ENCODE results near the gene MFSD11.
"Not testable (repeated sequence)": the region's sequence is repeated elsewhere in the genome, so short reads cannot be mapped to it uniquely, and the experiment has no call there.

MFSD11 gene

GRCh38 chr17:76808326-76808725 is 70.4 kb downstream of the MFSD11 start:
- DNase-seq: no peak

DNA sequence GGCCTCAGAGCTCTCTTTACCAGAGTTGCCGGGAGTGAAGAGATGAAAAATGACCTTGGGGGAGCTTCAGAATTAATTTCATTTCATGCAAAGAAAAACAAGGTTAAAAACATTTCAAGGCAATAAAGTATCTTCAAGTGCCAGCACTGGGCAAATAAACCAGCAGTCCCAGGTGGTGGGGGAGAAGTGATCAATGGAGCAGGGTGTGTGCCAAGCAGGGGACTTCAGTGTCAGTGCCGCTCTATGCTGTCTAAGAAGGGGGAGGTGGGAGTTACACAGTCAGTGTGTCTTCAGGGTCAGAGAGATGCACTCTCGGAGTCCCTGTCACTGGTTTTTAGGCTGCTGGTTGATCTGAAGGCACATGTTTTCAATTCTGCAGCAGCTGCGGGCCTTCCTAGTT is 73.0 kb downstream of the MFSD11 start:
- DNase-seq: no peak

- DNase-seq: no peak
Observed at GRCh38 chr17:76811834-76812233, 73.9 kb downstream of the MFSD11 start.

- DNase-seq: no peak
Observed at GRCh38 chr17:76812263-76812662, 74.3 kb downstream of the MFSD11 start.

DNA sequence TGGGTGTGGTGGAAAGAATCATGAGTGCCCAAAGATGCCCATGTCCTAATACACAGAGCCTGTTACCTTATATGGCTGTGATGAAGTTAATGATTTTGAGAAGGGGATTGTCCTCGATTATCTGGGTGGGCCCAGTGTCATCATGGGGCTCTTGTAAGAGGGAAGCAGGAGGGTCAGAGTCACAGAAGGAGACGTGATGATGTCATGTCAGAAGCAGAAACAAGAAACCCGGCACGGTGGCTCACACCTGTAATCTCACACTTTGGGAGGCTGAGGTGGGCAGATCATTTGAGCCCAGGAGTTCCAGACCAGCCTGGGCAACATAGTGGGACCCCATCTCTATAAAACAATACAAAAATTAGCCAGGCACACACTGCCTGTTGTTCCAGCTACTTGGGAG is 75.0 kb downstream of the MFSD11 start:
- no peak for DNase-seq

DNA sequence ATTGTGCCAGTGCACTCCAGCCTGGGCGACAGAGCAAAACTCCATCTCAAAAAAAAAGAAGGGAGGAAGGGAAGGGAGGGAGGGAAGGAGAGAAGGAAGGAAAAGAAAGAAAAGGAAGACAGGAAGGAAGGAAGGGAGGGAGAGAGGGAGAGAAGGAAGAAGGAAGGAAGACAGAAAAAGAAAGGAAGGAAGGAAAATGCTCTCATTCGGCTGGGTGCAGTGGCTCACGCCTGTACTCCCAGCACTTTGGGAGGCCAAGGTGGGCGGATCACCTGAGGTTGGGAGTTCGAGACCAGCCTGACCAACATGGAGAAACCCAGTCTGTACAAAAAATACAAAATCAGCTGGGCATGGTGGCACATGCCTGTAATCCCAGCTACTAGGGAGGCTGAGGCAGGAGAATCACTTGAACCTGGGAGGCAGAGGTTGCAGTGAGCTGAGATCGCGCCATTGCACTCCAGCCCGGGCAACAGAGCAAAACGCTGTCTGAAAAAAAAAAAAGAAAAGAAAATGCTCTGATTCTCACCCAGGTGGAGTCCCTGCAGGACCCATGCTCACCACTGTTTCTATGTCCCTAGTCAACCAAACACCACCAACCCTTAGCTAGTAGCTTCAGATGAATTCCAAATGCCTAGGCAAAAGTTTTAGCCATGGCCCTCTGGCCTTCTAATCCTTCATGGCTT is 78.1 kb downstream of the MFSD11 start:
- not testable (repeated sequence) for DNase-seq

DNA sequence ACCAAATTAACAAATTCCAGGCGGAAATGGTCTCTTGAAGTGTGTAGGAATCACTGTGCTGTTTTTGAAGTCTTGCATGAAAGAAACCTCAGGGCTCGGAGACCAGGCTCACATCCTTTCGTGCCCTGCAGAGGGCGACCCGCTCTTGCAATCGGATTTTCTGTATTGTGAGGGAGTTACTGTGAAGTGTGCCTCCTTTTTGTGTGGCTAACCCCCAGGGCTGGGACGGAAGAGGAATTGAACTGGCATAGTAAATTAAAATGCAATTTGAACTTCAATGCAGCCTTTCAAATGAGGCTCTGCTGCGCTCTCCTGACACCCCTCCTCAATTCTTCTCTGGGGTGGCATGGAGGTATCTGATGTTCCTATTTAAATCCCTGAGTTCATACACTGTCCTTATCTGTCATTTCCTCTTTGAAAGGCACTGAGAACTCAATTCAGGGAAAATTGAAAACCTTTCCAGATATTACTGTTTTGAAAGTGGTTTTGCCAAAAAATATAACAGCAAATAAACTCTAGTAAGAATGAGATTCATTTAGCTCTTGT is 78.7 kb downstream of the MFSD11 start:
- peak; percentile 23 for DNase-seq

DNA sequence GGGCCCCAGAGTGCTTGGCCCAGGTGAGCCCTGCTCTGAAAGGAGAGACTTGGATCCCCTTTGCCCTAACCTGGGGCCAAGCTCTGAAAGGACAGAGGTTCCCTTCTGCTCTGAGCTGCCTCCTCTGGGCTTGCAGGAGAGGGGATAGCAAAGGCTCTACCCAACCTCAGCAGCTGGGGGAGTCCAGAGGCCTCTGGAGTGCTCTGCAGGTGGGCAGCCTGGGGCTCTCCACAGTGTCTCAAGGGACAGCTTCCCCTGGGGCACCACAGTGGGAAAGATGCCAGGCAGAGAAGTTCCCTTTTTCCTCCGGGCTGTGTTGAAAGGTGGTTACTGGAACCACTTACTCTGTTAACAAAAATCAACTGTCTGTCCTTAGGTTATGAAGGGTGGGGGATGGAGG is 82.1 kb downstream of the MFSD11 start:
- no peak for DNase-seq

DNA sequence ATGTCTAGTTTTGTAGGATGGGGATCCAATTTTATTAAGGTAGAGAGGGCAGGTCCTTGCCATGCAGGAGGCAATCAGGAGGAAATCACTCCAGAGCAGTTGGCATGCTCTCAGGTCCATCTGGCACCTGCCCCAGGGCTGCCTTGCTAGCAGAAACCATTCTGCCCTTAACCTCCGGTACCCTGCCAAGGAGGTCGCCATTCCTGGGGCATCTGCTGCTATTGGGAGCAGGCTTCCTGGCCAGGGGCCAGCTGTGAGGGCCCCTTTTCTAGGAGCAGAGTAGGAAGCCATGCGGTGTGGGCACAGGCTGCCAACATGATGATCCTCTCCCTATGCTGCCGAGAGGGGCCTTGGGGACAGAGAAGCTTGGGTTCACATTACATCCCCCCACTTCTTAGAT is 82.6 kb downstream of the MFSD11 start:
- no peak for DNase-seq

GRCh38 chr17:76822184-76822778 is 84.4 kb downstream of the MFSD11 start:
- DNase-seq: no peak

GRCh38 chr17:76824093-76824492 is 86.2 kb downstream of the MFSD11 start:
- DNase-seq: peak; percentile 53

GRCh38 chr17:76826330-76827068 is 88.6 kb downstream of the MFSD11 start:
- no peak for DNase-seq

GRCh38 chr17:76827736-76828135 is 89.8 kb downstream of the MFSD11 start:
- no peak for DNase-seq
